GM21526 (cell line): ENCODE data around the gene OLIG2.

Experiments
- ATAC-seq: cut with Tn5 transposase; IDR thresholded peaks from one replicate; pipeline ENCODE4 v1.9.1; 2021; ENCODE audit warnings: moderate library complexity; ENCODE audit not compliant: unreplicated experiment, low FRiP score

OLIG2 gene

GRCh38 chr21:33063907-33064622, 38.3 kb downstream of the OLIG2 start:
- no peak for ATAC-seq

DNA sequence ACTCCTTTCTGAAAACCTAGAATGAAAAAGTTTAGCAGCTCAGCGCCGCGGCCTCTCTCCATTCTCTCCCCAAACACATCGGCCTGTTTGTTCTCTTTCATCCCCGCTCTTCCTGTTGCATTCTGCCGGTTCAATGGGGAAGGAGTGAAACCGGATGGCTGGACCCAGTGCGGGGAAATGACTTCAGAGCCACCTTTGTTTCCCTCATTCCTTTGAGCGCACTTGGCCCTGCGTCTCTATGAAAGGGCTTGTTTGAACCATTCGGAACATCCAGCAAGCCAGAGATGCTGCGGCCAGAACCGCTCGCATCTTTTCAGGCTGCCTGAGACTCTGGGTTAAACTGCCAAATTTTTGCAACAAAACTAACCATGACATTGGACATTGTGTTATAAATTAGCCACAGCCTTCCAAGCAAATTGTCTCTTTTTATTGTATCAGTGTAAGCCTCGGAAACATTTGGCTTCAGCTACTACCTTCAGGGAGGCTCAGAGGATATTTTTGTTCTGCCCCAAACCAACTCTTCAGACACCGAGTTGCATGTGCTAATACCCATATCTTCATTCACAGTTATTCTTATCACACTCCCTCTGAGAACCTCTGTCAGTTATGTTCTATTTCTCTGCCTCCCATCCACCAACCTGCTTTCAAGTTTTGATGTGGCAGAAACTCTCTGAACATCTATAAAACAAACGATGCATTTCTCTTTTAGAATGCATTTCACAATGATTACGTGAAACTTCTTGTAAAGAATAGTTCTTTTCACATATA, 39.1 kb downstream of the OLIG2 start:
- ATAC-seq, result no peak

DNA sequence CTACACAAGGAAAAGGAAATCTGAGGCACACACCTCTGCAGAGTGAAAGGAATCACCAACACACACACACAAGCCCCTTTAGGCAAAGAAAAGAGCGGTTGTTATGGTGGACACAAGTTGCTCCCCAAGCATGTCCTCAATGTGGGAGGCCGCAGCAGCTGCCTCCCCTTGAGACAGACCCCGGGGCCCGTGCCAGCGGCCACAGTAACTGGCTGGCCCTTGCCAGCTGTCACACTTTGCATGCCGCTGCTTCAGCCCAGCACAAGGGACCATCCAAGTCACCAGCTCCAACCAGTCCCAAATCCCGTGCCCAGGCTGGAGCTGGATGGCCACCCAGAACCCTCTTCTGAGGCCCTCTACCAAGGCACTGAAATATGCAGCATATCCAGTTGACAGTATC, 41.3 kb downstream of the OLIG2 start:
- no peak for ATAC-seq

DNA sequence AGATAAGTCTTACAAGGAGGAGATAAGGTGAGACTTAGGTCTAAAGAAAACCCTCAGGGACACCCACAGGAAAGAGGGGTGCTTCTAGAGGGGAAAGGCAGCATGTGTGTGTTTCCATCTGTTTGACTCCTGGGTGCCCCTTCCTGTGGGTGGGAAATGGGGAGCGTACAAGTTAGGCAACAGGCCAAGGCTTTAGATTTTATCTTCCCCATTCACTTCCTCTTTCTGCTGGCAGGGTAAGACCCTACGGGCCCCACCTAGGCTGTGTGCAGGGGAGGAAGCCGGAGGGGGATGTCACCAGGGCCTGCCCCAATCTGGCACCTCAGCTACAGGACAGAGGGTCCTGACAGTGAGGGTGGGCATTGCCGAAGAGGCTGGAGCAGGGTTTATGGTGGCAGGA, 41.7 kb downstream of the OLIG2 start:
- ATAC-seq, result no peak

DNA sequence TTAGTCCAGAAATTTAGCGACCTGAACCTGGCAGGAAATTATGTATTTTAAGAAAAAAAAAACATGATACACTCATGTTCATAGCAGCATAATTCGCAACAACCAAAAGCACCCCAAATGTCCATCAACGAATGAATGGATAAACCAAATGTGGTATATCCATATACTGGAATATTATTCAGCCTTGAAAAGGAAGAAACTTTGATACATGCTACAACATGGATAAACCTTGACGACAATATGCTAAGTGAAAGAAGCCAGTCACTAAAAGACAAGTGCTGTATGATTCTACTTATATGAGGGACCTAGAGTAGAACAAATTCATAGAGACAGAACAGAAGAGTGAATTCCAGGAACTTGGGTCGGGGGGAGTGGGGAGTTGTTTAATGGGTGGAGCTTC, 43.5 kb downstream of the OLIG2 start:
- ATAC-seq, result no peak

- no peak for ATAC-seq
Observed at GRCh38 chr21:33069645-33069993, 43.9 kb downstream of the OLIG2 start.

DNA sequence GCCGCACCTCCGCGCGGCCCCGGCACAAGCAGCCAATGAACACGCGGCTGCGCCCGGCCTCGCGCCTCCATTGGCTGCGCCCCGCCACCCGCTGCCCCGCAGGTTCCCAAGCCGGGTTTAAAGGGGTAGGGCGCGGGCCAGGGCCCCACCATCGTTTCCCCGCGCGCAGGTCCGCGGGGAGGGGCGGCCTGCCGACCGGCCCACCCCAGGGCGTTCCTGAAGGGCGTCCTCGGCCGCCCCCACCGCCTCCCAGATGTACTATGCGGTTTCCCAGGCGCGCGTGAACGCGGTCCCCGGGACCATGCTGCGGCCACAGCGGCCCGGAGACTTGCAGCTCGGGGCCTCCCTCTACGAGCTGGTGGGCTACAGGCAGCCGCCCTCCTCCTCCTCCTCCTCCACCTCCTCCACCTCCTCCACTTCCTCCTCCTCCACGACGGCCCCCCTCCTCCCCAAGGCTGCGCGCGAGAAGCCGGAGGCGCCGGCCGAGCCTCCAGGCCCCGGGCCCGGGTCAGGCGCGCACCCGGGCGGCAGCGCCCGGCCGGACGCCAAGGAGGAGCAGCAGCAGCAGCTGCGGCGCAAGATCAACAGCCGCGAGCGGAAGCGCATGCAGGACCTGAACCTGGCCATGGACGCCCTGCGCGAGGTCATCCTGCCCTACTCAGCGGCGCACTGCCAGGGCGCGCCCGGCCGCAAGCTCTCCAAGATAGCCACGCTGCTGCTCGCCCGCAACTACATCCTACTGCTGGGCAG, 44.4 kb downstream of the OLIG2 start, which contains the start of gene OLIG1:
OLIG1 (plus strand) TSS at position 148 of the 750 bp plus-strand sequence; CDS start at position 254, 106 bp downstream.
- no peak for ATAC-seq

DNA sequence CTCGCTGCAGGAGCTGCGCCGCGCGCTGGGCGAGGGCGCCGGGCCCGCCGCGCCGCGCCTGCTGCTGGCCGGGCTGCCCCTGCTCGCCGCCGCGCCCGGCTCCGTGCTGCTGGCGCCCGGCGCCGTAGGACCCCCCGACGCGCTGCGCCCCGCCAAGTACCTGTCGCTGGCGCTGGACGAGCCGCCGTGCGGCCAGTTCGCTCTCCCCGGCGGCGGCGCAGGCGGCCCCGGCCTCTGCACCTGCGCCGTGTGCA, 44.9 kb downstream of the OLIG2 start:
- no peak for ATAC-seq

GRCh38 chr21:33070998-33071769, 45.4 kb downstream of the OLIG2 start:
- no peak for ATAC-seq

- no peak for ATAC-seq
Observed at GRCh38 chr21:33071770-33072306, 46.1 kb downstream of the OLIG2 start.

DNA sequence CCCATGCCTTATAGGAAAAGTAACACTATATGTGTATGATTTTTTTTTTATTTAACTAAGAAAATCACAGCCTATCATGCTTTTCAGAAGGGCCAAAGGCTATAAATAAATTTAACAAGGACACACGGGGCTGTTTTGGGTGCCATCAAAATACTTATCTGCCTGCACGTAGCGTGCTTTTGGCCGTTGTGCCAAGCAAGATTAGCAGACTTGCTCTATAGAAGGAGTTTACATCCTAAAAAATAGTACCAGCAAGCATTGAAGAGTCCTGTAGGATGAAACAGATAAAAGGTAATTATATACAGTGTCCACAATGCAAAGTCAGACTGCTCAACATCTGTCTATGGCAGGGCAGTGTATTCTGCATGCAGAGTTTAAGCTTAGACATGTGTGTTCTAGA, 47.9 kb downstream of the OLIG2 start:
- ATAC-seq, result no peak

DNA sequence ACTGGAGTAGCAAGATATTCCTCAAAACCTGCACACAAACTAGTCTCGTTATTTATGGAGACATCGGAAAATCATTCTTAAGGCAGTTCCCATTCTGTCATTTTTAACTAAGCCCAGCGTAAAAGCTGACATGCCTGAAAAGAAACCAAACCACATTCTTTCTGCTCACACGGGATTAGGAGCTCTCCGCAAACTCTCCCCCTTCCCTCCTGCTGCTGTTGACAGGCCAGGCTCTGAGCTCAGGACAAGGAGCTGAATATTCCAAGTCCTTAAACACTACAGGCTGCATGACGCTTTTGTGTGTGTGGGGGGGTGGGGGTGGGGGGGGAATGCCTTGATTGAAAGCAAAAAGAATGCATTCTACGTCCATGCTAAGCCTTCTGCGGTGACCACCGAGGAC, 49.4 kb downstream of the OLIG2 start:
- no peak for ATAC-seq

DNA sequence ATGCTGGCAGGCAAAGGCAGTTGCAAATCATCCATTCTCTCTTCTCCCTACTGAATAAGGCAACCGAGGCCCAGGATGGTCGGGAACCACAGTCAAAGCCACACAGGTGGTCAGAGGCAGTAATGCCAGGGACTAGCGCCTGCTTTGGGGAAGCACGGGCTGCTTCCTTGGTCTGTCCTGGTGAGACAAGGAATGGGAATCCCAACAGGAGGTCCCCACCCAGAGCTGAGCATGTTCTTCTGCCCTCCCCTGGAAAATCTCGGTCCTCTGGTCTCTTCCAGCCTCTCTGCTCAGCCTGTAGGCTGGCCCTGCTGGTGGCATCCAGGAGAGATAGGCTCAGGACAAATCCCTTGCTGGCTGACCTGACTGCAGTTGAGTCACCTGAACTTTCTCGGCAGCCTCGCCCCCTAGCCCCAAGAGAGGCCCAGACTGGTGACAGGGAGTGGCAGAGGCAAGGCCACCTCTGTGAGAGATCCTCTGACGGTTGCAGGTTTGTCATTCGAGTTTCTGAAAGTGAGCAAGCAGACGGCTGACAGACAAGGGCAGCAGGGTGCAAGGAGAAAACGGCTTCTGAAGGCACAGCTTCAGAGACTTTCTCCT, 50.0 kb downstream of the OLIG2 start:
- ATAC-seq, result no peak

DNA sequence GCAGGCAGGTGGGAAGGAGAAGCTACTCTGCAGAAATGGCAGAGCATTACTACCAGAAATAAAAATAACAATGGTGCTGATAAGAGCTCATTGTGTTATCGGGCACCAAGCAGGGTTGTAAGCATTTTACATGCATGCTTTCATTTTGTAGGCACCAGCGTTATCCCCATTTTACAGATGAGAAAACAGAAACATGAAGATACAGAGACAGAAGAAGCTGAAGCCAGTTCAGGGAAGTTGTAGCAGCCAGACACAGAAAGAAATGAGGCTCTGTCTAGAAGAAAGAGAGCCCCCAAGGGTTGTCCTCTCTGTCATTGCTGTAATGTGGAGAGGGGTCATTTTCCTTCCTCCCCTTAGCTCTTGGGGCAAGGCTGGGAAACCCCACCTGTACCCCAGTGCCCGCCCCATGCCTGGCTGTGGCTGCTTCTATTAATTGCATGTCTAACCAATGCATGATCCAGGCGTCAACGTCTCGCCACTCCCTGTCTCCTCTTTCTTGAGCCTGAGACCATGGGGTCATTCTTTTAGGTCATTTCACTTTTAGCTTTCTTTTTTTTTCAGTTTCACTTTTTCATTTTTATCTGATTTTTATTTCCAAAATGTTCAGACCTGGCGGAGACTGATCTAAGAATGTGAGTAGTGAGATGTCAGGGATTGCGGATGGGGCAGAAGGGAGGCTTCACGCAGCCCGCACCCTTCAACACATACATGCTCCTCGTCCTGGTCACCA, 51.0 kb downstream of the OLIG2 start:
- ATAC-seq, result no peak
